Left ventricle myocardium inferior (tissue), 1 donor: ENCODE results near the gene TFB1M. TPM values are rescaled to one million over a fixed set of nuclear protein-coding genes. Genes with fewer than 3 reads are reported as not detected.

ENCODE experiments used
- DNase-seq: peaks from one replicate; pipeline ENCODE4 v3.0.0-alpha.2; 2020
- H3K27ac ChIP-seq: fragments of 200-600 bp; replicated peaks from 2 replicates; pipeline ENCODE4 v1.8.0; 2021
- H3K27me3 ChIP-seq: fragments of 200-600 bp; 2 replicates; pipeline ENCODE4 v1.8.0; 2021; ENCODE audit warnings: low read depth
- H3K36me3 ChIP-seq: fragments of 200-600 bp; 2 replicates; pipeline ENCODE4 v1.8.0; 2021
- H3K4me1 ChIP-seq: fragments of 200-600 bp; 2 replicates; pipeline ENCODE4 v1.8.0; 2021
- H3K4me3 ChIP-seq: fragments of 200-600 bp; 2 replicates; pipeline ENCODE4 v1.8.0; 2021; ENCODE audit warnings: mild to moderate bottlenecking, moderate library complexity
- H3K9me3 ChIP-seq: fragments of 200-600 bp; replicated peaks from 2 replicates; pipeline ENCODE4 v1.8.0; 2021
- CTCF ChIP-seq: fragments of 200-600 bp; IDR thresholded peaks from 2 replicates; pipeline ENCODE4 v1.8.0; 2021; ENCODE audit warnings: antibody characterized with exemption, mild to moderate bottlenecking, borderline replicate concordance
- intact Hi-C: fragments of 100-400 bp; cut with micrococcal nuclease; formaldehyde crosslinking; loops from one replicate; pipeline ENCODE4 v1.11.0; 2022
- total RNA-seq: library from RNA; stranded (reverse); fragmentation: NEBNext Ultra II Directional; extraction: Animal tissue kit (Norgen Biotek cat#: 25700); gene quantifications from one replicate; pipeline ENCODE4 v1.2.1, GENCODE V29; 2021
- donor health status: DM: no; HTN: yes; CAD: no; lungs with severe emphysema.

Gene TFB1M
- total RNA-seq, 1 donor from 2014 or later: 18.8 TPM

GRCh38 chr6:155207223-155207622 lies 107.1 kb downstream of the TFB1M start:
- Histone ChIP-seq H3K27ac (no peak overlapping the region), H3K36me3 (peaks cover 5% of the 10 kb centered on the region), H3K27me3 (no peaks in the 10 kb centered on the region), H3K4me1 (no peaks in the 10 kb centered on the region), H3K9me3 (no peaks in the 10 kb centered on the region), H3K4me3 (no peak overlapping the region)
- intact Hi-C loops: no loop called here
- no peak for DNase-seq
- TF ChIP-seq CTCF: no peak

Other genes with a start within 250 kb of the TFB1M start
- gene CLDN20, start 50.5 kb downstream of the TFB1M start, total RNA-seq: not detected
- not detected for gene NOX3, start 141.4 kb upstream of the TFB1M start, total RNA-seq